ENCODE measurements around the gene C2CD2. TPM values are rescaled to one million over a fixed set of nuclear protein-coding genes. Genes with fewer than 3 reads are reported as not detected.

The C2CD2 gene
- total RNA-seq, 2 experiments from 2014 or later, result 6.2 to 7.1 TPM

GRCh38 chr21:41886328-41886727 is 67.5 kb downstream of the C2CD2 start:
- H3K4me1 Mint-ChIP-seq (ENCODE audit: low read depth), result no peaks in the 10 kb centered on the region
- POLR2A ChIA-PET, result no interaction called here

GRCh38 chr21:41885341-41886024 is 68.3 kb downstream of the C2CD2 start:
- ChIA-PET POLR2A (no interaction called here), CTCF (interaction anchor here (0.8 to 1.4 kb wide), 2 partner anchors 8 to 41 kb away, joined by 3 to 4 read pairs; no protein-coding TSS in a partner anchor)
- H3K27me3 Mint-ChIP-seq, result no peaks in the 10 kb centered on the region
- intact Hi-C loops (cut with micrococcal nuclease), result no loop called here
- H3K9me3 Mint-ChIP-seq, result no peaks in the 10 kb centered on the region
- H3K4me3 Mint-ChIP-seq, result no peak overlapping the region
- H3K4me1 Mint-ChIP-seq (ENCODE audit: low read depth), result no peaks in the 10 kb centered on the region
- no peak for TF ChIP-seq CTCF (IDR thresholded peaks at IDR 0.05)
- H3K36me3 Mint-ChIP-seq (ENCODE audit: low read depth), result no peaks in the 10 kb centered on the region
- DNase-seq (no peak), ATAC-seq (no peak)
- no peak overlapping the region for H3K27ac Mint-ChIP-seq

More at GRCh38 chr21:41886328-41886727, 67.5 kb downstream of the C2CD2 start:
- intact Hi-C loops (cut with micrococcal nuclease), result no loop called here
- no peaks in the 10 kb centered on the region for H3K9me3 Mint-ChIP-seq
- H3K36me3 Mint-ChIP-seq (ENCODE audit: low read depth), result no peaks in the 10 kb centered on the region
- H3K27me3 Mint-ChIP-seq, result no peaks in the 10 kb centered on the region
- no peak for DNase-seq
- CTCF ChIA-PET, result interaction anchor here (0.7 to 1.4 kb wide), 3 partner anchors 9 to 63 kb away, joined by 3 to 4 read pairs (median 3); no protein-coding TSS in a partner anchor
- ATAC-seq, result no peak
- no peak for TF ChIP-seq CTCF (IDR thresholded peaks at IDR 0.05)
- H3K27ac Mint-ChIP-seq, result no peak overlapping the region
- no peak overlapping the region for H3K4me3 Mint-ChIP-seq

GRCh38 chr21:41884501-41885030 is 69.3 kb downstream of the C2CD2 start:
- intact Hi-C loops (cut with micrococcal nuclease), result no loop called here
- ChIA-PET POLR2A (interaction anchor here (0.6 to 1.4 kb wide), 2 partner anchors 37 to 125 kb away, joined by 3 read pairs; no protein-coding TSS in a partner anchor), CTCF (interaction anchor here (0.6 kb wide), 1 partner anchor 35 kb away, joined by 3 read pairs; no protein-coding TSS in a partner anchor)
- Mint-ChIP-seq H3K36me3 (ENCODE audit: low read depth) (no peaks in the 10 kb centered on the region), H3K4me3 (no peak overlapping the region), H3K27me3 (no peaks in the 10 kb centered on the region), H3K9me3 (no peaks in the 10 kb centered on the region), H3K27ac (no peak overlapping the region), H3K4me1 (ENCODE audit: low read depth) (no peaks in the 10 kb centered on the region)
- DNase-seq (no peak), ATAC-seq (no peak)
- TF ChIP-seq CTCF (IDR thresholded peaks at IDR 0.05), result no peak

GRCh38 chr21:41883582-41883981 is 70.2 kb downstream of the C2CD2 start:
- H3K4me1 Mint-ChIP-seq (ENCODE audit: low read depth), result no peaks in the 10 kb centered on the region
- no peak overlapping the region for H3K27ac Mint-ChIP-seq
- no peak for TF ChIP-seq CTCF (IDR thresholded peaks at IDR 0.05)
- no peaks in the 10 kb centered on the region for H3K9me3 Mint-ChIP-seq
- ChIA-PET POLR2A (interaction anchor here (0.6 to 1.4 kb wide), 2 partner anchors 38 to 126 kb away, joined by 3 read pairs; no protein-coding TSS in a partner anchor), CTCF (no interaction called here)
- ATAC-seq (no peak), DNase-seq (peak; percentile 12)
- H3K4me3 Mint-ChIP-seq, result no peak overlapping the region
- H3K36me3 Mint-ChIP-seq (ENCODE audit: low read depth), result no peaks in the 10 kb centered on the region
- intact Hi-C loops (cut with micrococcal nuclease), result no loop called here
- H3K27me3 Mint-ChIP-seq, result no peaks in the 10 kb centered on the region

- no peaks in the 10 kb centered on the region for H3K9me3 Mint-ChIP-seq
- DNase-seq (no peak), ATAC-seq (no peak)
- intact Hi-C loops (cut with micrococcal nuclease), result no loop called here
- ChIA-PET POLR2A (no interaction called here), CTCF (no interaction called here)
- H3K4me3 Mint-ChIP-seq, result peak overlapping the region; percentile 43
- TF ChIP-seq CTCF (IDR thresholded peaks at IDR 0.05), result no peak
- no peak overlapping the region for H3K27ac Mint-ChIP-seq
- peaks cover 7% of the 10 kb centered on the region for H3K36me3 Mint-ChIP-seq (ENCODE audit: low read depth)
- peaks cover 19% of the 10 kb centered on the region for H3K4me1 Mint-ChIP-seq (ENCODE audit: low read depth)
- no peaks in the 10 kb centered on the region for H3K27me3 Mint-ChIP-seq
Observed at GRCh38 chr21:41881051-41881450, 72.8 kb downstream of the C2CD2 start.
